LNCAP (cell line): Measurements from ENCODE around the gene KLHL7.

Source experiments
- TF ChIP-seq, protein P1 (sequence below): fragments of 450-650 bp; IDR thresholded peaks from 2 replicates; pipeline ENCODE4 v1.5.1; 2017; ENCODE audit warnings: mild to moderate bottlenecking

The KLHL7 gene

DNA sequence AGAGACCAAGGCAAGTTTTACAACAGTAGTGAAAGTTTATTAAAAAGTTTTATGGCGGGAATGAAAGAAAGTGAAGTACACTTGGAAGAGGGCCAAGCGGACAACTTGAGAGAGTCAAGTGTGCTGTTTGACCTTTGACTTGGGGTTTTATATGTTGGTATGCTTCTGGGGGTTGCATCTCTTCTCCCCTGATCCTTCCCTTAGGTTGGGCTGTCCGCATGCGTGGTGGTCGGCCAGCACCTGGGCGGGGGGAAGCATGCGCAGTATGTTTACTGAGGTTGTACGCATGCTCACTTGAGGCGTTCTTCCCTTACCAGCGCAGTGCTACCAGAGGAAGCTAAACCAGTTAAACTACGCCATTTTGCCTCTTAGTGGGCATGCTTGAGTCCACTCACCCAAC, 108.2 kb downstream of the KLHL7 start:
- TF ChIP-seq, protein P1, sequence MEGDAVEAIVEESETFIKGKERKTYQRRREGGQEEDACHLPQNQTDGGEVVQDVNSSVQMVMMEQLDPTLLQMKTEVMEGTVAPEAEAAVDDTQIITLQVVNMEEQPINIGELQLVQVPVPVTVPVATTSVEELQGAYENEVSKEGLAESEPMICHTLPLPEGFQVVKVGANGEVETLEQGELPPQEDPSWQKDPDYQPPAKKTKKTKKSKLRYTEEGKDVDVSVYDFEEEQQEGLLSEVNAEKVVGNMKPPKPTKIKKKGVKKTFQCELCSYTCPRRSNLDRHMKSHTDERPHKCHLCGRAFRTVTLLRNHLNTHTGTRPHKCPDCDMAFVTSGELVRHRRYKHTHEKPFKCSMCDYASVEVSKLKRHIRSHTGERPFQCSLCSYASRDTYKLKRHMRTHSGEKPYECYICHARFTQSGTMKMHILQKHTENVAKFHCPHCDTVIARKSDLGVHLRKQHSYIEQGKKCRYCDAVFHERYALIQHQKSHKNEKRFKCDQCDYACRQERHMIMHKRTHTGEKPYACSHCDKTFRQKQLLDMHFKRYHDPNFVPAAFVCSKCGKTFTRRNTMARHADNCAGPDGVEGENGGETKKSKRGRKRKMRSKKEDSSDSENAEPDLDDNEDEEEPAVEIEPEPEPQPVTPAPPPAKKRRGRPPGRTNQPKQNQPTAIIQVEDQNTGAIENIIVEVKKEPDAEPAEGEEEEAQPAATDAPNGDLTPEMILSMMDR = no peak

DNA sequence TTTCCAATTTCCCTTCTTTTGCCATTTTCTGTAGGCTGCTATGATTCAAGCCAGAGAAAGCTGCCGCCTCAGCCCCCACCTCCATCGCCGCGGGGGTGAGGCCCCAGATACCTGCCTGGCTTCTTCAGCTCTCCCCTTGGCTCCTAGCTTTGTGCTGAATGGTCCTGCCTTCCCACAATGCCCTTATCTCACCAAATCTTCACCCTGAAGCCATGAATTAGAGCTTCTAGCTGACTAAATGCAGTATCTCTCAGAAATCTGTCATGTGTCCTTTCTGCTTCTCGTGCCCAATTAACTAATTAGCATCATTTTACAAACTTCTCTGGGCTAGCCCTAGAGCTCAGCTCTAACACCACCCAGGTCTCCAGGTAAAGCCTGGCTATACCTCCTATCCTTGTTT, 108.8 kb downstream of the KLHL7 start:
- TF ChIP-seq, protein P1 = no peak

DNA sequence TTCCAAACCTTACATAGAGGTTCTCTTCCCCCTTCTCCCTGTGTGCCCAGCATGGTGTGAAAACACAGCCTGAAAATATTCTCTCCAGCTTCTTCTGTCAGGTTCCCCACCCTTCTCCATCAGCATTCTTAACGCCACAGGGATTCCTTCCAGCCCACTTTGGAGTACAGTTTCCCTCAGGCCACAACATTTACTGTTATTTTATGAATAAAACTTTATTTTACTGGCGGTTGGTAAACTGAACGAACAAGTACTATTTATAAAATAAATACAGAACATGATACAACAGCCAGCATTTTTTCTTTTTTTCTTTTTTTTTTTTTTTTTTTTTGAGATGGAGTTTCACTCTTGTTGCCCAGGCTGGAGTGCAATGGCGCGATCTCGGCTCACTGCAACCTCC, 109.4 kb downstream of the KLHL7 start:
- TF ChIP-seq, protein P1 = no peak

DNA sequence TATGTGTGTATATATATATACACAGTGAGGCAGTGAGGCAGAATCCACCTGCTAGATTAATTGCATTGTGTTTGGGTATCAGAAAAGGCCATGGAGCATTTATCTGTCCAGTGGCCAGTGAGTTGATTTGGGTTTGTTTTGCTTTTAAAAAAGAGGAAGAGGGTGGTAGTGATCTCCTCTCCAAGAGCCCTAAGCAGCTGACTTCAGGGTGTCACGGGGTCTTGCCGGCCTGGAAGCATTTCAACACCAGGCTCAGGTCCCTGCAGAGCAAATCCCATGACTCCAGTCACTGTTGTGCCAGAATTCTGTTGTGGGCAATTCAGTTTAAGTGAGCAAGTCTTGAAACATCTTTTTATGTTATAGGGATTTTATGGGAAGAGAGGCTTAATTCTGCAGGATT, 110.4 kb downstream of the KLHL7 start:
- TF ChIP-seq, protein P1 = no peak

DNA sequence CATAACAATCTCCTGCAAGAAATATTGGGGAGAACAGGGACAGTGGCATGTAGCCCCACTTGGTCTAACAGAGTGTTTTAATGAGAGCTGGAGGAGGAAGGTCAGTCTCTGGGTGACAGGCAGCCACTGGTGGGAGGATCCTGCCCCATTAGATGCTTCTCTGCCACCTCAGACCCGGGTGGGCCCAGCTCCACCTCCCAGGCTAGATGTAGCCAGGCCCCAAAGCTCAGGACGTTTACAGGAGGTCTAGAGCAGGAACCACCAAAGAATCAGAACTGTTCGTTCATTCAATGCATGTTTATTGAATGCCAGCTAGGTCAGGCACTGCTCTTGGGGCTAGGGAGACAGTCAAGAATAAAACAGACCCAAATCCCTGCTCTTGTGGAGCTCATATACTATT, 112.6 kb downstream of the KLHL7 start:
- TF ChIP-seq, protein P1 = no peak

DNA sequence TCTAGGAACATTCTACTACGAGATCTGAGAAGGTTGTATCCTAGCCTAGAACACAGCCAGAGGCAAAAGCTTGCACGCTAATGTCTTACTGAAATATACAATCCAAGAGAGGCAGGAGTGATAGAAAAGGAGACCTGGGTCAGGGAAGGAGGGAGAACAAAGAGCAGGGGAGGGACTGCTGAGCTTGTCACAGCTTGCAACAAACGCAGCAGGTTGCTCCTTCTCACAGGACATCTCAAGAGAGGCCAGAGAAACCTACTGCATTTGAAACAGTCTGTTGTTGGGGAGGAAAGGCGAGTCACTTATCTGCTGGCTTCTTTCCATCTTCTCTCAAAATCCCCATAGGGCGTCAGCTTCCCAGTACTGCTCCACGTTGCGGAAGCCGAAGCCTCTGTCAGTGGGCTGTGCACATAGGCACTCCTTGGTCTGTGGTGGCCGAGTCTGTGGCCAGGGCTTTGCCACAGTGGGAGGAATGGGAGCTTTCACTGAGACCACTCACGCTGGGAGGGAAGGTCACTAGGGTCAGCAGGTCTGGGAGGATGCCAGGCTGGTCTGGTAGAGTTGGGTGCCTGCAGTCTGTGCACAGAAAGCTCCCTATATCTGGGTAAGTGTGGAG, 115.2 kb downstream of the KLHL7 start:
- TF ChIP-seq, protein P1 = no peak

DNA sequence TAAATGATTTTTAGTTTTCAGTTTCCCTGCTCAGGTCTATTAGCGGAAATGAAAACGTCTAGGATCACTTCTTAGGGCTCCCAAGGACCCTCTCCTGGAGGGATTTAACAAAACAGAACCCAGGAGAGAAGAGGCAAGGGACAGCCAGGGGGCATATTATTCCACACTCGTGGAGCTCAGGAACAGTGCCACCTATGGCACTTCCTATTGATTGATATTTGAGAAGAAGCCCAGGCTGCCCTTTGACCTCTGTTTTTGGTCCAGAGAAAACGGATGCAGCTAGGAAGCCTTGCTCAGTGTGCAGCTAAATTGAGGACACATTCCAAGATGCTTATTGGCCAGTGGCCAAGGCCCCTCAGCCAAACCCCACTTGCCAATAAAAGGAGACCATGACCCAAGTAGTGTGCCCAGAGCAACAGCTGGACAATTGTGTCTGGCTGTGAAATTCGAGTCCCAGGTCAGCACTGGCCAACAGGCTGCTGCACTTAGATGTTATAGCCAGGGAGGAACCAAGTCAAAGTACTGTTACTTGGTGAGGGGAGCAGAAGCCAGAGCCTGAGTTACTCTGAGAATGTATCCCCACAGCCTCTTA, 117.0 kb downstream of the KLHL7 start:
- TF ChIP-seq, protein P1 = no peak
